A549 (cell line): Measurements from ENCODE around the gene CAMSAP1. TPM values are rescaled to one million over a fixed set of nuclear protein-coding genes. Genes with fewer than 3 reads are reported as not detected.

Experiments
- ATAC-seq, 2 experiments: fragments of 200-7000 bp in 1 of 2; fragments of >200 bp in 1 of 2; cut with Nextera tagmentation in 1 of 2; cut with Tn5 transposase in 1 of 2; 3 replicates each; pipeline versions ENCODE4 v1.8.0 to v1.9.1; 2018 to 2020; ENCODE audit warnings: mild to moderate bottlenecking in 1 of 2, moderate library complexity in 1 of 2
- CTCF ChIA-PET: fragments of 300-600 bp; sonication (Branson Sonifier 250); formaldehyde crosslinking; extraction: SDS; loops from one replicate; lab custom pipeline; 2021; ENCODE audit warnings: antibody characterized with exemption, inconsistent platforms; lab: Yijun Ruan, JAX
- POLR2A ChIA-PET: fragments of 350-600 bp; formaldehyde crosslinking; extraction: SDS; loops from one replicate; lab custom pipeline; 2021; ENCODE audit warnings: antibody characterized with exemption, inconsistent platforms; lab: Yijun Ruan, JAX
- DNase-seq, 2 experiments: peaks; one replicate each; pipeline versions ENCODE4 v3.0.0 to v3.0.0-alpha.2; 2011 to 2016; ENCODE audit warnings: low read depth in 1 of 2, low spot score in 1 of 2
- FAIRE-seq: peaks from 2 replicates; lab custom pipeline; 2011; peaks lifted over from hg19 to GRCh38; lab: Jason Lieb, UNC
- H3K27ac ChIP-seq, 2 experiments: fragments of >200 bp; sonication (Bioruptor Twin); formaldehyde crosslinking; 3 replicates each; pipeline ENCODE4 v1.5.1; 2016 to 2017
- H3K4me1 ChIP-seq: fragments of >200 bp; sonication (Bioruptor Twin); formaldehyde crosslinking; 3 replicates; pipeline ENCODE4 v1.6.1; 2016
- H3K4me2 ChIP-seq: fragments of >200 bp; sonication (Bioruptor Twin); formaldehyde crosslinking; 3 replicates; pipeline ENCODE4 v1.6.1; 2016
- H3K4me3 ChIP-seq: fragments of >200 bp; sonication (Bioruptor Twin); formaldehyde crosslinking; 3 replicates; pipeline ENCODE4 v1.5.1; 2016
- H3K9me3 ChIP-seq: fragments of >200 bp; sonication (Bioruptor Twin); formaldehyde crosslinking; 3 replicates; pipeline ENCODE4 v1.6.1; 2016
- CBX2 ChIP-seq: fragments of 200-600 bp; sonication (generic); IDR thresholded peaks from 2 replicates; pipeline ENCODE4 v1.6.1; 2016; ENCODE audit warnings: low read depth, mild to moderate bottlenecking, borderline replicate concordance
- CEBPB ChIP-seq, 2 experiments: fragments of >200 bp in 1 of 2; sonication (Bioruptor Twin) in 1 of 2; formaldehyde crosslinking in 1 of 2; IDR thresholded peaks; 2 replicates each; pipeline ENCODE4 v1.6.1; 2012 to 2016
- CHD2 ChIP-seq: fragments of 150-350 bp; IDR thresholded peaks from 2 replicates; pipeline ENCODE4 v1.6.1; 2014; ENCODE audit warnings: low read length; ENCODE audit not compliant: partially characterized antibody
- CHD4 ChIP-seq: fragments of 200-600 bp; sonication (generic); IDR thresholded peaks from 2 replicates; pipeline ENCODE4 v1.6.1; 2016; ENCODE audit warnings: antibody characterized with exemption, mild to moderate bottlenecking, borderline replicate concordance
- EHMT2 ChIP-seq: fragments of 200-600 bp; sonication (generic); IDR thresholded peaks from 2 replicates; pipeline ENCODE4 v1.6.1; 2016; ENCODE audit warnings: antibody characterized with exemption, low read depth, mild to moderate bottlenecking, moderate library complexity
- FOXS1 ChIP-seq: fragments of 250-450 bp; sonication (Bioruptor Pico); IDR thresholded peaks from 2 replicates; pipeline ENCODE4 v1.5.0; 2020; ENCODE audit warnings: mild to moderate bottlenecking, moderate library complexity
- GATA3 ChIP-seq: IDR thresholded peaks from 2 replicates; pipeline ENCODE4 v1.6.1; 2012; ENCODE audit warnings: borderline replicate concordance
- HEYL ChIP-seq: fragments of 250-450 bp; sonication (Bioruptor Pico); IDR thresholded peaks from 2 replicates; pipeline ENCODE4 v1.8.0; 2021; ENCODE audit warnings: mild to moderate bottlenecking, moderate library complexity
- HOXB13 ChIP-seq: fragments of 250-450 bp; sonication (Bioruptor Pico); IDR thresholded peaks from 2 replicates; pipeline ENCODE4 v1.5.0; 2020; ENCODE audit warnings: low read depth, mild to moderate bottlenecking, moderate library complexity
- HOXB5 ChIP-seq: fragments of 250-450 bp; sonication (Bioruptor Pico); IDR thresholded peaks from 2 replicates; pipeline ENCODE4 v1.5.0; 2020; ENCODE audit warnings: mild to moderate bottlenecking, moderate library complexity
- KDM1A ChIP-seq: fragments of 200-600 bp; sonication (generic); IDR thresholded peaks from 2 replicates; pipeline ENCODE4 v1.6.1; 2016; ENCODE audit warnings: low read depth, mild to moderate bottlenecking
- MAZ ChIP-seq: fragments of 150-350 bp; IDR thresholded peaks from 2 replicates; pipeline ENCODE4 v1.6.1; 2014; ENCODE audit warnings: antibody characterized with exemption, low read depth, low read length, borderline replicate concordance
- NFE2L2 ChIP-seq: fragments of 150-350 bp; conservative IDR thresholded peaks from 2 replicates; pipeline ENCODE4 v1.6.1; 2014; ENCODE audit warnings: low read length
- NPAS2 ChIP-seq: fragments of 250-450 bp; sonication (Bioruptor Pico); IDR thresholded peaks from 2 replicates; pipeline ENCODE4 v1.8.0; 2022; ENCODE audit warnings: mild to moderate bottlenecking, moderate library complexity, borderline replicate concordance
- PHF8 ChIP-seq: fragments of 200-600 bp; sonication (generic); IDR thresholded peaks from 2 replicates; pipeline ENCODE4 v1.6.1; 2016; ENCODE audit warnings: low read depth, mild to moderate bottlenecking, antibody characterized with exemption, moderate library complexity, borderline replicate concordance
- POLR2AphosphoS2 ChIP-seq: conservative IDR thresholded peaks from 2 replicates; pipeline ENCODE4 v1.6.1; 2012; ENCODE audit warnings: low read length, improper control_type of control experiment, inconsistent platforms
- RARB ChIP-seq: fragments of 250-450 bp; sonication (Bioruptor Pico); IDR thresholded peaks from 2 replicates; pipeline ENCODE4 v1.8.0; 2021; ENCODE audit warnings: mild to moderate bottlenecking, moderate library complexity
- SREBF2 ChIP-seq: fragments of 450-650 bp; IDR thresholded peaks from 2 replicates; pipeline ENCODE4 v1.6.1; 2014; ENCODE audit warnings: mild to moderate bottlenecking, moderate library complexity
- TP53 ChIP-seq: fragments of 250-450 bp; sonication (Bioruptor Pico); IDR thresholded peaks from 2 replicates; pipeline ENCODE4 v1.5.0; 2021; ENCODE audit warnings: mild to moderate bottlenecking, moderate library complexity
- ZC3H11A ChIP-seq: fragments of 450-650 bp; IDR thresholded peaks from 2 replicates; pipeline ENCODE4 v1.6.1; 2014; ENCODE audit warnings: antibody characterized with exemption, mild to moderate bottlenecking
- ZNF302 ChIP-seq: fragments of 250-450 bp; sonication (Bioruptor Pico); IDR thresholded peaks from 2 replicates; pipeline ENCODE4 v1.9.0; 2021; ENCODE audit warnings: inconsistent platforms, mild to moderate bottlenecking, moderate library complexity
- WGBS: methylation state at CpG from one replicate; pipeline ENCODE4 v1.1.6; 2017; ENCODE audit errors: missing lambda C conversion rate; 5-methylcytosine and 5-hydroxymethylcytosine counted together
- polyA plus RNA-seq, 4 experiments: library from polyadenylated mRNA; depleted of rRNA in 3 of 4; stranded (reverse); fragments of >200 nt; fragmentation: RNase III in 1 of 4; extraction: RNeasy Plus Mini Kit Qiagen cat#74134 plus additional on column Dnase treatment in 1 of 4; gene quantifications; 2 replicates in 3 of 4; 3 replicates in 1 of 4; pipeline ENCODE4 v1.2.3, GENCODE V29; 2011 to 2017
- TF ChIP-seq, protein P1 (sequence below): fragments of 450-650 bp; IDR thresholded peaks from 2 replicates; pipeline ENCODE4 v1.6.1; 2014; ENCODE audit warnings: antibody characterized with exemption
- TF ChIP-seq, protein P2 (sequence below): fragments of 250-450 bp; sonication (Bioruptor Pico); IDR thresholded peaks from 2 replicates; pipeline ENCODE4 v1.5.0; 2020; ENCODE audit warnings: low read depth, mild to moderate bottlenecking, moderate library complexity
- TF ChIP-seq, protein P3 (sequence below): fragments of >200 bp; sonication (Bioruptor Twin); formaldehyde crosslinking; IDR thresholded peaks from 3 replicates; pipeline ENCODE4 v1.5.1; 2016
- TF ChIP-seq, protein P4 (sequence below): IDR thresholded peaks from 2 replicates; pipeline ENCODE4 v1.6.1; 2012; ENCODE audit warnings: low read depth, borderline replicate concordance
- TF ChIP-seq, protein P5 (sequence below): IDR thresholded peaks from 2 replicates; pipeline ENCODE4 v1.6.1; 2012

CAMSAP1 gene
- polyA plus RNA-seq, 2 of the 4 experiments (the other 2 are of a cell fraction): 8.6 to 15.0 TPM

- DNase-seq (no peak), FAIRE-seq (no peak), ATAC-seq (no peak)
- Histone ChIP-seq H3K4me2 (no peak overlapping the region), H3K4me1 (peaks cover 5% of the 10 kb centered on the region; the same call in 2 of the 3 replicates), H3K27ac (no peak overlapping the region), H3K4me3 (no peak overlapping the region), H3K9me3 (no peaks in the 10 kb centered on the region)
- WGBS: 75% methylated on average over 13 of the region's 13 CpGs
- ChIA-PET POLR2A (no interaction called here), CTCF (interaction anchor here (0.8 to 1.0 kb wide), 4 partner anchors 9 to 324 kb away, joined by 3 to 6 read pairs (median 3); no protein-coding TSS in a partner anchor)
- TF ChIP-seq PHF8 (no peak), FOXS1 (no peak), NPAS2 (CRISPR knock-in tag) (no peak), EHMT2 (no peak), POLR2AphosphoS2 (no peak), RARB (no peak), SREBF2 (no peak), TP53 (CRISPR knock-in tag) (no peak), MAZ (no peak), ZNF302 (CRISPR knock-in tag) (no peak), NFE2L2 (no peak), CBX2 (no peak)
- TF ChIP-seq, protein P1, sequence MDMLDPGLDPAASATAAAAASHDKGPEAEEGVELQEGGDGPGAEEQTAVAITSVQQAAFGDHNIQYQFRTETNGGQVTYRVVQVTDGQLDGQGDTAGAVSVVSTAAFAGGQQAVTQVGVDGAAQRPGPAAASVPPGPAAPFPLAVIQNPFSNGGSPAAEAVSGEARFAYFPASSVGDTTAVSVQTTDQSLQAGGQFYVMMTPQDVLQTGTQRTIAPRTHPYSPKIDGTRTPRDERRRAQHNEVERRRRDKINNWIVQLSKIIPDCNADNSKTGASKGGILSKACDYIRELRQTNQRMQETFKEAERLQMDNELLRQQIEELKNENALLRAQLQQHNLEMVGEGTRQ: no peak
- TF ChIP-seq, protein P2, sequence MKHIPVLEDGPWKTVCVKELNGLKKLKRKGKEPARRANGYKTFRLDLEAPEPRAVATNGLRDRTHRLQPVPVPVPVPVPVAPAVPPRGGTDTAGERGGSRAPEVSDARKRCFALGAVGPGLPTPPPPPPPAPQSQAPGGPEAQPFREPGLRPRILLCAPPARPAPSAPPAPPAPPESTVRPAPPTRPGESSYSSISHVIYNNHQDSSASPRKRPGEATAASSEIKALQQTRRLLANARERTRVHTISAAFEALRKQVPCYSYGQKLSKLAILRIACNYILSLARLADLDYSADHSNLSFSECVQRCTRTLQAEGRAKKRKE (CRISPR knock-in tag): no peak
- TF ChIP-seq, protein P3, sequence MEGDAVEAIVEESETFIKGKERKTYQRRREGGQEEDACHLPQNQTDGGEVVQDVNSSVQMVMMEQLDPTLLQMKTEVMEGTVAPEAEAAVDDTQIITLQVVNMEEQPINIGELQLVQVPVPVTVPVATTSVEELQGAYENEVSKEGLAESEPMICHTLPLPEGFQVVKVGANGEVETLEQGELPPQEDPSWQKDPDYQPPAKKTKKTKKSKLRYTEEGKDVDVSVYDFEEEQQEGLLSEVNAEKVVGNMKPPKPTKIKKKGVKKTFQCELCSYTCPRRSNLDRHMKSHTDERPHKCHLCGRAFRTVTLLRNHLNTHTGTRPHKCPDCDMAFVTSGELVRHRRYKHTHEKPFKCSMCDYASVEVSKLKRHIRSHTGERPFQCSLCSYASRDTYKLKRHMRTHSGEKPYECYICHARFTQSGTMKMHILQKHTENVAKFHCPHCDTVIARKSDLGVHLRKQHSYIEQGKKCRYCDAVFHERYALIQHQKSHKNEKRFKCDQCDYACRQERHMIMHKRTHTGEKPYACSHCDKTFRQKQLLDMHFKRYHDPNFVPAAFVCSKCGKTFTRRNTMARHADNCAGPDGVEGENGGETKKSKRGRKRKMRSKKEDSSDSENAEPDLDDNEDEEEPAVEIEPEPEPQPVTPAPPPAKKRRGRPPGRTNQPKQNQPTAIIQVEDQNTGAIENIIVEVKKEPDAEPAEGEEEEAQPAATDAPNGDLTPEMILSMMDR: no peak
- TF ChIP-seq, protein P4, sequence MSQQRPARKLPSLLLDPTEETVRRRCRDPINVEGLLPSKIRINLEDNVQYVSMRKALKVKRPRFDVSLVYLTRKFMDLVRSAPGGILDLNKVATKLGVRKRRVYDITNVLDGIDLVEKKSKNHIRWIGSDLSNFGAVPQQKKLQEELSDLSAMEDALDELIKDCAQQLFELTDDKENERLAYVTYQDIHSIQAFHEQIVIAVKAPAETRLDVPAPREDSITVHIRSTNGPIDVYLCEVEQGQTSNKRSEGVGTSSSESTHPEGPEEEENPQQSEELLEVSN: no peak
These were observed 108.1 kb downstream of the CAMSAP1 start for GRCh38 chr9:135799261-135799660.

GRCh38 chr9:135798263-135798585 lies 109.1 kb downstream of the CAMSAP1 start:
- no peaks in the 10 kb centered on the region for H3K9me3 ChIP-seq
- FAIRE-seq (no peak), DNase-seq (no peak), ATAC-seq (no peak; a peak in 1 of 6 replicates)
- H3K4me2 ChIP-seq: no peak overlapping the region
- ChIA-PET CTCF (interaction anchor here (0.6 to 2.1 kb wide), 12 partner anchors 9 to 328 kb away, joined by 3 to 11 read pairs (median 4); no protein-coding TSS in a partner anchor), POLR2A (no interaction called here)
- no peak overlapping the region for H3K4me3 ChIP-seq
- H3K27ac ChIP-seq: no peak overlapping the region
- WGBS: 75% methylated on average over 10 of the region's 10 CpGs
- H3K4me1 ChIP-seq: peaks cover 5% of the 10 kb centered on the region; the same call in 2 of the 3 replicates
- TF ChIP-seq, protein P4: no peak
- TF ChIP-seq HEYL (CRISPR knock-in tag): no peak
- TF ChIP-seq GATA3: no peak
- TF ChIP-seq, protein P5, sequence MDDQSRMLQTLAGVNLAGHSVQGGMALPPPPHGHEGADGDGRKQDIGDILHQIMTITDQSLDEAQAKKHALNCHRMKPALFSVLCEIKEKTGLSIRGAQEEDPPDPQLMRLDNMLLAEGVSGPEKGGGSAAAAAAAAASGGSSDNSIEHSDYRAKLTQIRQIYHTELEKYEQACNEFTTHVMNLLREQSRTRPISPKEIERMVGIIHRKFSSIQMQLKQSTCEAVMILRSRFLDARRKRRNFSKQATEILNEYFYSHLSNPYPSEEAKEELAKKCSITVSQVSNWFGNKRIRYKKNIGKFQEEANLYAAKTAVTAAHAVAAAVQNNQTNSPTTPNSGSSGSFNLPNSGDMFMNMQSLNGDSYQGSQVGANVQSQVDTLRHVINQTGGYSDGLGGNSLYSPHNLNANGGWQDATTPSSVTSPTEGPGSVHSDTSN: no peak
- TF ChIP-seq, protein P3: no peak
- TF ChIP-seq ZC3H11A: no peak
- no peak for TF ChIP-seq POLR2AphosphoS2
- no peak for TF ChIP-seq HOXB5 (CRISPR knock-in tag)
- no peak for TF ChIP-seq HOXB13 (CRISPR knock-in tag)
- TF ChIP-seq, protein P1: no peak
- TF ChIP-seq NFE2L2: no peak
- TF ChIP-seq KDM1A: no peak
- no peak for TF ChIP-seq CHD4
- TF ChIP-seq CHD2: no peak
- no peak for TF ChIP-seq ZNF302 (CRISPR knock-in tag)
- TF ChIP-seq CEBPB (IDR thresholded peaks at IDR 0.05): no peak
